ENCODE data around the gene GBP6.
"Not testable (repeated sequence)": the region's sequence is repeated elsewhere in the genome, so short reads cannot be mapped to it uniquely, and the experiment has no call there.

- TF ChIP-seq CTCF, POLR2A (IDR thresholded peaks at IDR 0.05): not testable (repeated sequence)
Observed at GRCh38 chr1:89429681-89430080, 65.8 kb downstream of the GBP6 start.

Data from heart left ventricle (tissue), 13 donors.